Mesenchymal stem cell (in vitro differentiated cells and primary cell): Measurements from ENCODE around the gene EEF2.

Experiments
- DNase-seq: peaks from one replicate; pipeline ENCODE4 v3.0.0-alpha.2; 2013
- H2AFZ ChIP-seq: one replicate; pipeline ENCODE4 v1.6.1; 2013; ENCODE audit warnings: low read depth, mild to moderate bottlenecking, control low read depth, inconsistent platforms, low read length, moderate library complexity
- H2AK5ac ChIP-seq: 2 replicates; pipeline ENCODE4 v1.6.1; 2013; ENCODE audit warnings: low read length, moderate library complexity, mild to moderate bottlenecking, inconsistent platforms; ENCODE audit not compliant: severe bottlenecking
- H2BK120ac ChIP-seq: one replicate; pipeline ENCODE4 v1.6.1; 2013; ENCODE audit warnings: low read depth, mild to moderate bottlenecking, inconsistent platforms, low read length, moderate library complexity
- H2BK12ac ChIP-seq, 2 experiments: one replicate each; pipeline ENCODE4 v1.6.1; 2013; ENCODE audit warnings: inconsistent platforms in 2 of 2, low read length in 2 of 2, mild to moderate bottlenecking in 2 of 2, moderate library complexity in 2 of 2, control low read depth in 1 of 2
- H2BK15ac ChIP-seq: one replicate; pipeline ENCODE4 v1.6.1; 2013; ENCODE audit warnings: mild to moderate bottlenecking, low read depth, inconsistent platforms; ENCODE audit not compliant: poor library complexity, severe bottlenecking
- H2BK5ac ChIP-seq: 2 replicates; pipeline ENCODE4 v1.6.1; 2013; ENCODE audit warnings: low read depth, mild to moderate bottlenecking, low read length, control low read depth, inconsistent platforms; ENCODE audit not compliant: poor library complexity, severe bottlenecking
- H3K14ac ChIP-seq, 2 experiments: one replicate each; pipeline ENCODE4 v1.6.1; 2013; ENCODE audit warnings: inconsistent platforms in 2 of 2, low read length in 2 of 2, control low read depth in 1 of 2, mild to moderate bottlenecking in 1 of 2, moderate library complexity in 1 of 2
- H3K18ac ChIP-seq, 2 experiments: one replicate each; pipeline ENCODE4 v1.6.1; 2013; ENCODE audit warnings: inconsistent platforms in 2 of 2, low read length in 2 of 2, control low read depth in 1 of 2, low read depth in 1 of 2, mild to moderate bottlenecking in 1 of 2
- H3K23ac ChIP-seq, 2 experiments: one replicate each; pipeline ENCODE4 v1.6.1; 2013; ENCODE audit warnings: inconsistent platforms in 2 of 2, low read length in 2 of 2, mild to moderate bottlenecking in 2 of 2, moderate library complexity in 2 of 2, control low read depth in 1 of 2
- H3K27ac ChIP-seq: 2 replicates; pipeline ENCODE4 v1.5.1; 2013; ENCODE audit warnings: mild to moderate bottlenecking, moderate library complexity, low read length, control low read depth, inconsistent platforms; ENCODE audit not compliant: poor library complexity, severe bottlenecking
- H3K27me3 ChIP-seq, 2 experiments: 2 replicates each; pipeline versions ENCODE4 v1.6.1 to v1.7.0; 2013; ENCODE audit warnings: low read length in 2 of 2, mild to moderate bottlenecking in 2 of 2, moderate library complexity in 2 of 2, control low read depth in 1 of 2, inconsistent platforms in 1 of 2; ENCODE audit not compliant: control insufficient read depth in 1 of 2, insufficient read depth in 1 of 2
- H3K36me3 ChIP-seq, 2 experiments: 2 replicates each; pipeline versions ENCODE4 v1.6.1 to v1.7.0; 2013; ENCODE audit warnings: low read length in 2 of 2, control low read depth in 1 of 2, inconsistent platforms in 1 of 2, low read depth in 1 of 2, mild to moderate bottlenecking in 1 of 2; ENCODE audit not compliant: insufficient read depth in 2 of 2, control insufficient read depth in 1 of 2
- H3K4ac ChIP-seq, 2 experiments: one replicate each; pipeline ENCODE4 v1.6.1; 2013; ENCODE audit warnings: inconsistent platforms in 2 of 2, low read length in 2 of 2, mild to moderate bottlenecking in 2 of 2, moderate library complexity in 2 of 2, control low read depth in 1 of 2, low read depth in 1 of 2
- H3K4me1 ChIP-seq: 2 replicates; pipeline ENCODE4 v1.6.1; 2013; ENCODE audit warnings: low read depth, low read length, control low read depth; ENCODE audit not compliant: control insufficient read depth, insufficient read depth
- H3K4me2 ChIP-seq: 2 replicates; pipeline ENCODE4 v1.6.1; 2013; ENCODE audit warnings: low read length, mild to moderate bottlenecking, inconsistent platforms; ENCODE audit not compliant: poor library complexity, severe bottlenecking
- H3K4me3 ChIP-seq, 2 experiments: 2 replicates each; pipeline versions ENCODE4 v1.5.1 to v1.7.0; 2013; ENCODE audit warnings: low read length in 2 of 2, mild to moderate bottlenecking in 2 of 2, control low read depth in 1 of 2, low read depth in 1 of 2; ENCODE audit not compliant: insufficient read depth in 1 of 2
- H3K79me1 ChIP-seq: replicated peaks from 2 replicates; pipeline ENCODE4 v1.6.1; 2013; ENCODE audit warnings: mild to moderate bottlenecking, control low read depth, low read length, inconsistent platforms; ENCODE audit not compliant: poor library complexity, severe bottlenecking
- H3K9ac ChIP-seq: 2 replicates; pipeline ENCODE4 v1.7.0; 2013; ENCODE audit warnings: mild to moderate bottlenecking, low read length, moderate library complexity
- H3K9me3 ChIP-seq: 2 replicates; pipeline ENCODE4 v1.7.0; 2013; ENCODE audit warnings: mild to moderate bottlenecking, low read length; ENCODE audit not compliant: control insufficient read depth
- H4K8ac ChIP-seq: one replicate; pipeline ENCODE4 v1.6.1; 2013; ENCODE audit warnings: inconsistent platforms, mild to moderate bottlenecking, low read length, moderate library complexity
- H4K91ac ChIP-seq: one replicate; pipeline ENCODE4 v1.6.1; 2013; ENCODE audit warnings: mild to moderate bottlenecking, low read length, inconsistent platforms
- WGBS: methylation state at CpG from one replicate; pipeline ENCODE4 v1.1.7; 2013; ENCODE audit warnings: mixed read lengths; 5-methylcytosine and 5-hydroxymethylcytosine counted together

The EEF2 gene

DNA sequence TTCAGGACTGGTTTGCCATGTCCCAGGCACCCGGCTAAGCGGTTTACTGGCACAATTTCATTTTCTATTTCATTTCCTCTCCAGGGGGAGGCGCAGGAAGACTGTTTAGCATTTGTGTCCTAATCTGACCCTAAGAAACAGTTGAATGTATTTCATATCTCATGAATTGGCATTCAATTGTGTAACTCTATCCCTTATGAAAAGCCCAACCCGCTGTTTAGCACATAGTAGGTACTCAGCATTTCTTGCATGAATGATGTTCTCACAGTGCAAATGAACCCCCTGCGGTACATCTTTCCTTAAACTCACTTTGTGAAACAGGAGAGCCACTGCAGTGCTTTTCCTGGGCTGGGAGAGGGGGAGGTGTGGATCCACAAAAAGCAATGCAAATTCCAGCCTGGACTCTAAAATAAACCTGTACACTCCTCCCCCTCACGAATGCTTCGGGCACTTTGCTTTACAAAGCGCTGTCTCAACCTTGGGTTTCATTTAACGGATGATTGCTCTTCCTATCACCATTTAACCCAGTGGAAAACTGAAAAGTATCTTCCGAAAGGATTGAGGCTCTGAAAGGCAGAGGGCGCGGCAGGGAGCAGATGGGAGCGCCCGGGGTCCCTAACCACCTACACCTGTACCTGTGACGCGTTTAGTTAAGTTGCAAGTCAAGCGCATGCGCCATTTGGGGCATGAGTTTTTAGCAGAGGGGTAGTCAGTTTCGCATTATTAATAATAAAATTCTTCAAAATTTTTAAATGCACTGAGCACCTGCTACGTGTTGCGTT lies 1.2 kb upstream of the EEF2 start:
- no peak overlapping the region for H3K14ac ChIP-seq
- no peaks in the 10 kb centered on the region for H3K9me3 ChIP-seq
- H3K27ac ChIP-seq, result peak overlapping the region; percentile 44
- H2BK120ac ChIP-seq, result no peak overlapping the region
- peak overlapping the region in 1 of 2 experiments; percentile 34 for H2BK12ac ChIP-seq
- H3K27me3 ChIP-seq, result no peaks in the 10 kb centered on the region
- H3K4ac ChIP-seq, result no peak overlapping the region
- H3K4me2 ChIP-seq, result peak overlapping the region; percentile 77
- H4K91ac ChIP-seq, result no peak overlapping the region
- H3K4me1 ChIP-seq, result peaks cover 27% of the 10 kb centered on the region
- H2AK5ac ChIP-seq, result no peak overlapping the region
- no peak overlapping the region for H3K18ac ChIP-seq
- no peak overlapping the region for H4K8ac ChIP-seq
- H3K36me3 ChIP-seq, result peaks cover 29 to 31% of the 10 kb centered on the region in 2 experiments
- H2BK15ac ChIP-seq, result no peak overlapping the region
- DNase-seq, result peak; percentile 88
- peak overlapping the region; percentile 57 for H2AFZ ChIP-seq
- peak overlapping the region in 1 of 2 experiments; percentile 95 for H3K4me3 ChIP-seq
- H2BK5ac ChIP-seq, result no peak overlapping the region
- 3% methylated on average over 16 of the region's 21 CpGs for WGBS
- no peak overlapping the region for H3K23ac ChIP-seq
- no peaks in the 10 kb centered on the region for H3K79me1 ChIP-seq
- peak overlapping the region; percentile 96 for H3K9ac ChIP-seq

DNA sequence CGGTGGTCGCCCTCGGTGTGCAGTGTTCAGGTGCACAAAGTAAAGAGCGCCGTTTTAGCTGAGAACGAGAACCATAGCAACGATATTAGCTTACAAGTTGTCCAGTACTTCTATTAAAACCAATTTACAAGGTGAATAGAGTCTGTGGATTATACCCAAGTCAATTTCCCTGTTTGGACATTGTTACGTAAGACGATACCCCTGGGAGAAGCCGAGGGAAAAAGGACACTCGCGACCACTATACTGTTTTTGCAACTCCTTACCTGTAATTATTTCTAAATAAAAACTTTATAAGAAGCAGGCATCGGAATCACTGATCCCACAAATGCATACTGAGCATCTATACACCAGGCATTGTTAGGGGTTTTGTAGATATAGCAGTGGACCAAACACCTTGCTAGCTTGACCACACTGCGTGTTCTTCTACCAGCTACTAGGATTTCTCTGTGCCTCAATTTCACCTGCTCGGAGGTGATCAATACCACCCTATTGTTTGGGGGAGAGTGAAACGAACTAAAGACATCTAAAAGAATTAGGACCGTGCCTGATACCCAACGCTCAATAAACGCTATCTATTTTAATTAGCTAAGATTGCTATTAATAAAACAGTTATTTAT lies 488 bp upstream of the EEF2 start:
- Histone ChIP-seq H3K23ac (no peak overlapping the region), H2AK5ac (peak overlapping the region; percentile 12), H4K8ac (peak overlapping the region; percentile 71), H3K27me3 (no peaks in the 10 kb centered on the region), H3K4ac (peak overlapping the region in 1 of 2 experiments; percentile 20), H3K4me1 (peaks cover 32% of the 10 kb centered on the region), H4K91ac (no peak overlapping the region), H3K9ac (peak overlapping the region; percentile 96), H2BK15ac (no peak overlapping the region), H2AFZ (no peak overlapping the region), H3K36me3 (peaks cover 36 to 38% of the 10 kb centered on the region in 2 experiments), H3K27ac (no peak overlapping the region), H3K14ac (no peak overlapping the region), H2BK12ac (no peak overlapping the region), H3K18ac (no peak overlapping the region), H3K4me3 (peak overlapping the region in 1 of 2 experiments; percentile 95), H2BK120ac (no peak overlapping the region), H3K79me1 (no peaks in the 10 kb centered on the region), H3K9me3 (no peaks in the 10 kb centered on the region), H2BK5ac (no peak overlapping the region), H3K4me2 (peak overlapping the region; percentile 78)
- WGBS, result 8% methylated on average over 10 of the region's 19 CpGs
- DNase-seq, result no peak

DNA sequence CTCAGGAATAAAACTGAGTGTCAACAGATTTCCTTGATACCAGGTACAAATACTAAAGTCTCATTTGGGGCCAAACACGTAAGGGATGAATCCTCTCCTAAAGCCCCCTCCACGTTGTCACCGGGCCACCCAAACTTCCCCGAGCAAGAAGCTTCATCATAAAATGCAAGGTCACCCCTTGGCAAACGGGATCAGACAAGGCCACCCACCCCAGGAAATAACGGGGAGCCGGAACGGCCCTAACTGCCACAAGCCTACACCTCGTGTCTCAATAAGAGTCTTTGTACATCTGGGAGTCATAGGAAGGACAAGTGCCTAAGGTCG lies 717 bp downstream of the EEF2 start:
- H3K36me3 ChIP-seq, result peaks cover 48 to 50% of the 10 kb centered on the region in 2 experiments
- H2BK5ac ChIP-seq, result no peak overlapping the region
- H3K23ac ChIP-seq, result peak overlapping the region in 1 of 2 experiments; percentile 15
- H2AFZ ChIP-seq, result no peak overlapping the region
- no peak overlapping the region for H2BK15ac ChIP-seq
- peak overlapping the region; percentile 96 for H3K9ac ChIP-seq
- no peak overlapping the region for H4K8ac ChIP-seq
- H3K27me3 ChIP-seq, result no peaks in the 10 kb centered on the region
- no peak overlapping the region for H2BK120ac ChIP-seq
- no peak overlapping the region for H2BK12ac ChIP-seq
- peak overlapping the region; percentile 93 to 95 for H3K4me3 ChIP-seq
- H2AK5ac ChIP-seq, result no peak overlapping the region
- H3K79me1 ChIP-seq, result no peaks in the 10 kb centered on the region
- peaks cover 37% of the 10 kb centered on the region for H3K4me1 ChIP-seq
- H3K27ac ChIP-seq, result peak overlapping the region; percentile 85
- peak overlapping the region; percentile 58 to 90 for H3K4ac ChIP-seq
- H3K18ac ChIP-seq, result peak overlapping the region; percentile 88 to 97
- H3K4me2 ChIP-seq, result peak overlapping the region; percentile 67
- H4K91ac ChIP-seq, result peak overlapping the region; percentile 88
- no peaks in the 10 kb centered on the region for H3K9me3 ChIP-seq
- no peak for DNase-seq
- peak overlapping the region in 1 of 2 experiments; percentile 84 for H3K14ac ChIP-seq
- 1% methylated on average over 7 of the region's 10 CpGs for WGBS

DNA sequence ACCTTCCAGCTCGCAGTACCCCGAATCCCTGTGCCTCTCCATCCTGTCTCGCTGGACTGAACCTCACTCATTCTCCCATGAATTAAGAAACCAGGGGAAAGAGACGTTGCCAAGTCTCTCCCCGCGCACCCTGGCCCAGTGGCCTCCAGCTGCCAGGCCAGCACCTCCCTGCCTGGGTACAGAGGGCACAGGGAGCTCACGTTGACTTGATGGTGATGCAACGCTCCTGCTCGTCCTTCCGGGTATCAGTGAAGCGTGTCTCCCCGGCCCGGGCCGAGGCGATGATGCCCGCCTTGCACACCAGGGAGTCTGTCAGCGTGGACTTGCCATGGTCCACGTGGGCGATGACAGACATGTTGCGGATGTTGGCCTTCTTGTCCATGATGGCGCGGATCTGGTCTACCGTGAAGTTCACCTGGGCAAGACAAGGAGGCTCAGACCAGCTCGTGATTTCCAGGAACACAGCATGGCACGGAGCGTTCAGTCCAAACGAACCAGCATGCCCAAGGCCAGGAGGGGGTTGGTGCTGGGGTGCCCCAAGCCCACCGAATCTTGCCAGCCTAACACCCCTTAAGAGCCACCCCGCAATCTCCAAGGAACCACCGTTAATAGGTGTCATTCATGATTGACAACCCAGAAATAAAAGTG lies 1.2 kb downstream of the EEF2 start:
- peaks cover 40% of the 10 kb centered on the region for H3K4me1 ChIP-seq
- peak overlapping the region in 1 of 2 experiments; percentile 46 for H3K23ac ChIP-seq
- peaks cover 53 to 55% of the 10 kb centered on the region in 2 experiments for H3K36me3 ChIP-seq
- no peak overlapping the region for H2BK120ac ChIP-seq
- H2AK5ac ChIP-seq, result no peak overlapping the region
- peak overlapping the region; percentile 60 for H3K4me2 ChIP-seq
- WGBS, result 33% methylated on average over 30 of the region's 30 CpGs
- no peaks in the 10 kb centered on the region for H3K9me3 ChIP-seq
- no peaks in the 10 kb centered on the region for H3K79me1 ChIP-seq
- no peak overlapping the region for H2AFZ ChIP-seq
- H3K27ac ChIP-seq, result peak overlapping the region; percentile 38
- H4K8ac ChIP-seq, result no peak overlapping the region
- peak overlapping the region in 1 of 2 experiments; percentile 40 for H3K18ac ChIP-seq
- H3K9ac ChIP-seq, result peak overlapping the region; percentile 96
- H3K4ac ChIP-seq, result no peak overlapping the region
- H2BK15ac ChIP-seq, result no peak overlapping the region
- peak overlapping the region; percentile 93 to 95 for H3K4me3 ChIP-seq
- H2BK5ac ChIP-seq, result no peak overlapping the region
- no peaks in the 10 kb centered on the region for H3K27me3 ChIP-seq
- no peak overlapping the region for H2BK12ac ChIP-seq
- DNase-seq, result peak; percentile 52
- H3K14ac ChIP-seq, result peak overlapping the region in 1 of 2 experiments; percentile 57
- H4K91ac ChIP-seq, result no peak overlapping the region
